ENCODE measurements around the gene CMTM7. TPM values are rescaled to one million over a fixed set of nuclear protein-coding genes. Genes with fewer than 3 reads are reported as not detected.

The CMTM7 gene
- total RNA-seq, 1 experiment from 2014 or later, result 62.6 TPM

DNA sequence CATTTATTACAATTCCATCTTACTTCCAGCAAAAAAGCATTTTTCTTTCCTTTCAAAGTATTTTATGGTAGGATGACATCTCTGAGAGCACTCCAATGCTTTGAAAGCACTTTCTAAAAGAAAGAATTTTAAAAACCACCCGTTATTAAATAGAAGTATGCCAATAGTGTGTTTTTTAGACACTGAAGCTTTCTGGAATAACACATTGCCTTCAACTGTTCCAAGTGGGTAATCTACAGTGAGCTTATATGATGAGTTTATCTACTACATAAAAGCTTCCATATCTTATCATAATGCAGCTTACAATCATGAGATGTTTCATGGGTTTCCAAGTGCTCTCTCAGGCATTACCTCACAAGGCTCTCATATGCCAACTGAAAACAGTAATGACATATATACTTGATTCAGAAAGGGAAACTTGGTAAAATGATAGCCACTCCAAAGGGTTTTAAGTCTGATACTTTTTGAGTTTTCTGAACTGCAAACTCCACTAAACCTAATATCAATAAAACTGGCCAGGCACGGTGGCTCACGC is 96.9 kb downstream of the CMTM7 start:
- Histone ChIP-seq H3K4me3 (replicated peaks in 1 of 2; ENCODE audit: low read depth in 1 of 2, low read length in 2 of 2) (no peak overlapping the region), H3K27me3 (ENCODE audit: insufficient read depth, low read length) (no peaks in the 10 kb centered on the region), H3K79me2 (ENCODE audit: insufficient read depth, low read length) (no peaks in the 10 kb centered on the region; the same call in 1 of the 2 replicates), H3K9me2 (ENCODE audit: insufficient read depth) (no peaks in the 10 kb centered on the region), H3K36me3 (ENCODE audit: control insufficient read depth in 1 of 2, insufficient read depth in 2 of 2, low read length in 2 of 2) (peaks cover 0 to 7% of the 10 kb centered on the region in 2 experiments; a peak in 1 of 4 replicates), H3K27ac (ENCODE audit: low read depth, low read length) (no peak overlapping the region), H4K20me1 (ENCODE audit: insufficient read depth) (no peaks in the 10 kb centered on the region), H3K9me3 (ENCODE audit: control insufficient read depth in 1 of 2, insufficient read depth in 1 of 2, low read depth in 1 of 2, low read length in 2 of 2) (no peaks in the 10 kb centered on the region), H3K9ac (ENCODE audit: low read length) (no peak overlapping the region), H2AFZ (ENCODE audit: low read depth, low read length, poor library complexity, severe bottlenecking) (no peak overlapping the region), H3K4me1 (ENCODE audit: control insufficient read depth in 1 of 2, insufficient read depth in 2 of 2, low read length in 2 of 2) (no peaks in the 10 kb centered on the region), H3K4me2 (ENCODE audit: low read length) (no peak overlapping the region)
- RAD21 ChIA-PET (ENCODE audit: low non-redundant PET in 1 of 2, low total read pairs in 2 of 2, uncharacterized antibody in 2 of 2, unreplicated experiment in 2 of 2), result no interaction called here
- no TSS peak for BruUV-seq (replicated peaks)
- no peak for ATAC-seq
- TF ChIP-seq CBX3 (IDR thresholded peaks at IDR 0.05; ENCODE audit: low read depth), result no peak
- no peak for TF ChIP-seq SRF (IDR thresholded peaks at IDR 0.05; ENCODE audit: low read depth)
- TF ChIP-seq, protein P1, sequence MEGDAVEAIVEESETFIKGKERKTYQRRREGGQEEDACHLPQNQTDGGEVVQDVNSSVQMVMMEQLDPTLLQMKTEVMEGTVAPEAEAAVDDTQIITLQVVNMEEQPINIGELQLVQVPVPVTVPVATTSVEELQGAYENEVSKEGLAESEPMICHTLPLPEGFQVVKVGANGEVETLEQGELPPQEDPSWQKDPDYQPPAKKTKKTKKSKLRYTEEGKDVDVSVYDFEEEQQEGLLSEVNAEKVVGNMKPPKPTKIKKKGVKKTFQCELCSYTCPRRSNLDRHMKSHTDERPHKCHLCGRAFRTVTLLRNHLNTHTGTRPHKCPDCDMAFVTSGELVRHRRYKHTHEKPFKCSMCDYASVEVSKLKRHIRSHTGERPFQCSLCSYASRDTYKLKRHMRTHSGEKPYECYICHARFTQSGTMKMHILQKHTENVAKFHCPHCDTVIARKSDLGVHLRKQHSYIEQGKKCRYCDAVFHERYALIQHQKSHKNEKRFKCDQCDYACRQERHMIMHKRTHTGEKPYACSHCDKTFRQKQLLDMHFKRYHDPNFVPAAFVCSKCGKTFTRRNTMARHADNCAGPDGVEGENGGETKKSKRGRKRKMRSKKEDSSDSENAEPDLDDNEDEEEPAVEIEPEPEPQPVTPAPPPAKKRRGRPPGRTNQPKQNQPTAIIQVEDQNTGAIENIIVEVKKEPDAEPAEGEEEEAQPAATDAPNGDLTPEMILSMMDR (IDR thresholded peaks at IDR 0.05 in 2 of 3, conservative IDR thresholded peaks at IDR 0.05 in 1 of 3; ENCODE audit: borderline replicate concordance in 1 of 3, insufficient read depth in 1 of 3, low read depth in 2 of 3, low read length in 2 of 3), result no peak
- TF ChIP-seq, protein P2, sequence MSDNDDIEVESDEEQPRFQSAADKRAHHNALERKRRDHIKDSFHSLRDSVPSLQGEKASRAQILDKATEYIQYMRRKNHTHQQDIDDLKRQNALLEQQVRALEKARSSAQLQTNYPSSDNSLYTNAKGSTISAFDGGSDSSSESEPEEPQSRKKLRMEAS (IDR thresholded peaks at IDR 0.05), result no peak
- no peak for TF ChIP-seq EGR1 (IDR thresholded peaks at IDR 0.05; ENCODE audit: low read depth)
- no peak for TF ChIP-seq POLR2AphosphoS5 (IDR thresholded peaks at IDR 0.05; ENCODE audit: low read depth, low read length)
- TF ChIP-seq, protein P3, sequence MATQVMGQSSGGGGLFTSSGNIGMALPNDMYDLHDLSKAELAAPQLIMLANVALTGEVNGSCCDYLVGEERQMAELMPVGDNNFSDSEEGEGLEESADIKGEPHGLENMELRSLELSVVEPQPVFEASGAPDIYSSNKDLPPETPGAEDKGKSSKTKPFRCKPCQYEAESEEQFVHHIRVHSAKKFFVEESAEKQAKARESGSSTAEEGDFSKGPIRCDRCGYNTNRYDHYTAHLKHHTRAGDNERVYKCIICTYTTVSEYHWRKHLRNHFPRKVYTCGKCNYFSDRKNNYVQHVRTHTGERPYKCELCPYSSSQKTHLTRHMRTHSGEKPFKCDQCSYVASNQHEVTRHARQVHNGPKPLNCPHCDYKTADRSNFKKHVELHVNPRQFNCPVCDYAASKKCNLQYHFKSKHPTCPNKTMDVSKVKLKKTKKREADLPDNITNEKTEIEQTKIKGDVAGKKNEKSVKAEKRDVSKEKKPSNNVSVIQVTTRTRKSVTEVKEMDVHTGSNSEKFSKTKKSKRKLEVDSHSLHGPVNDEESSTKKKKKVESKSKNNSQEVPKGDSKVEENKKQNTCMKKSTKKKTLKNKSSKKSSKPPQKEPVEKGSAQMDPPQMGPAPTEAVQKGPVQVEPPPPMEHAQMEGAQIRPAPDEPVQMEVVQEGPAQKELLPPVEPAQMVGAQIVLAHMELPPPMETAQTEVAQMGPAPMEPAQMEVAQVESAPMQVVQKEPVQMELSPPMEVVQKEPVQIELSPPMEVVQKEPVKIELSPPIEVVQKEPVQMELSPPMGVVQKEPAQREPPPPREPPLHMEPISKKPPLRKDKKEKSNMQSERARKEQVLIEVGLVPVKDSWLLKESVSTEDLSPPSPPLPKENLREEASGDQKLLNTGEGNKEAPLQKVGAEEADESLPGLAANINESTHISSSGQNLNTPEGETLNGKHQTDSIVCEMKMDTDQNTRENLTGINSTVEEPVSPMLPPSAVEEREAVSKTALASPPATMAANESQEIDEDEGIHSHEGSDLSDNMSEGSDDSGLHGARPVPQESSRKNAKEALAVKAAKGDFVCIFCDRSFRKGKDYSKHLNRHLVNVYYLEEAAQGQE (IDR thresholded peaks at IDR 0.05; ENCODE audit: low read depth), result no peak
- TF ChIP-seq CEBPB (IDR thresholded peaks at IDR 0.05; ENCODE audit: low read depth), result no peak
- TF ChIP-seq ZNF274 (IDR thresholded peaks at IDR 0.05; ENCODE audit: low read depth, low read length), result no peak
- intact Hi-C loops (cut with micrococcal nuclease), result no loop called here
- POLR2A ChIA-PET, result no interaction called here
- DNase-seq (ENCODE audit: low read depth, low spot score), result no peak
- CTCF ChIA-PET, result no interaction called here

Measured in HCT116 (cell line).